NK-92 (cell line): ENCODE results near the gene JMJD4.

Experiments used
- DNase-seq: peaks from one replicate; lab custom pipeline; 2025; ENCODE audit not compliant: unreplicated experiment; lab: John Stamatoyannopoulos, UW

JMJD4 gene

GRCh38 chr1:227734856-227735538 lies at the start of gene JMJD4, which contains the start of gene SNAP47:
JMJD4 (minus strand) TSS chr1:227735302; CDS start chr1:227735273, 29 bp downstream.
SNAP47 (plus strand) TSS chr1:227735435; CDS start chr1:227747737, 12,302 bp downstream.
- DNase-seq: peak; percentile 12

- DNase-seq: no peak
Measured at GRCh38 chr1:227782226-227782625, 47.1 kb upstream of the JMJD4 start.

- DNase-seq: no peak
Measured at GRCh38 chr1:227781314-227781930, 46.3 kb upstream of the JMJD4 start.

- DNase-seq: no peak
Measured at GRCh38 chr1:227780101-227781044, 45.3 kb upstream of the JMJD4 start.

GRCh38 chr1:227779685-227780084 lies 44.6 kb upstream of the JMJD4 start:
- DNase-seq: no peak

GRCh38 chr1:227779021-227779441 lies 43.9 kb upstream of the JMJD4 start:
- no peak for DNase-seq

- DNase-seq: no peak
Measured at GRCh38 chr1:227778401-227778947, 43.4 kb upstream of the JMJD4 start.

GRCh38 chr1:227777646-227778045 lies 42.5 kb upstream of the JMJD4 start:
- no peak for DNase-seq

GRCh38 chr1:227777156-227777555 lies 42.1 kb upstream of the JMJD4 start:
- no peak for DNase-seq

GRCh38 chr1:227776331-227776771 lies 41.2 kb upstream of the JMJD4 start:
- no peak for DNase-seq

GRCh38 chr1:227775841-227776240 lies 40.7 kb upstream of the JMJD4 start:
- no peak for DNase-seq

- no peak for DNase-seq
Measured at GRCh38 chr1:227774821-227775661, 39.9 kb upstream of the JMJD4 start.

- no peak for DNase-seq
Measured at GRCh38 chr1:227774051-227774731, 39.1 kb upstream of the JMJD4 start.

- no peak for DNase-seq
Measured at GRCh38 chr1:227773558-227773957, 38.5 kb upstream of the JMJD4 start.

GRCh38 chr1:227771771-227772170 lies 36.7 kb upstream of the JMJD4 start:
- DNase-seq: no peak

GRCh38 chr1:227771326-227771725 lies 36.2 kb upstream of the JMJD4 start:
- DNase-seq: no peak

GRCh38 chr1:227770812-227771211 lies 35.7 kb upstream of the JMJD4 start:
- DNase-seq: no peak

- no peak for DNase-seq
Measured at GRCh38 chr1:227769936-227770494, 34.9 kb upstream of the JMJD4 start.
